Embryonic facial prominence (tissue), 1 donor: Measurements from ENCODE around the gene MAPK4.

Experiments used
- DNase-seq: peaks from one replicate; pipeline ENCODE4 v3.0.0-alpha.2; 2016; ENCODE audit errors: extremely low spot score

MAPK4 gene

GRCh38 chr18:50623694-50624352 is 63.9 kb downstream of the MAPK4 start:
- DNase-seq: no peak

DNA sequence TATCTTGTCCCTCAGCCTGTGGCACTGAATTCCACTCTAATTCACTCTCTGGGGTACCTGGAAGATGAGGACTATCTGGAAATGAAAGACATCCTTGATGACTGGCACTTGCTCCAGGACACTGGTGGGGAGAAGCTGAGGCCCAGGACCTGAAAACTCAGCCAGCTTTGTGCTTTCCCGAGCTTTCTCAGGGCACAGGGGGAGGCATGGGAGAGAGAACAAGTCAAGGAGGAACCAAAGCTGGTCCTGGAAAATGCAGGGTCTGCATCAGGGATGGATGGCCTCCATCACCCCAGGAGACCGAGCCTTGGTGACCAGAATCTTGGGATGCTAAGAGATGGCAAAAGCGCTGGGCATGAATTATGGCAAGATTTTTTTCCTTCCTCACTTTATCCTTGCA is 65.1 kb downstream of the MAPK4 start:
- no peak for DNase-seq

DNA sequence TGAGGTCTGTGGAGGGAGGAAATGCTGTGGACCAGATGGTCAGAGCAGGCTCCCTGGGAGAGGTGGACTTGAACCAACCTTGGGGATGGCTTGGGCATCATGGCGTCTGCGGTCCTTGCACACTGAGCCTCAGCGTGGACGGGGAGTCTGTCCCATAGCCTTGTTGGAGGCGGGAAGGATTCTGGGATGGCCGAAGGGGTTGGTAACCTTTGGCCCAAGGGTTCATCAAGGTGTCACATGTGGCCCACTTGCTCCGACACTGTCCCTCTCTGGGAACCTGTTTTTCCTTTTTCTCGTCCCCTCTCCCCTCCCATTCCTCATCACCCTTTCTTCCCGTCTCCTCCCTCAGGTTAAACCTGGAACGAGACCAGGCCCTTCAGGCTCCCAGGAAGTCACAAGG is 66.4 kb downstream of the MAPK4 start:
- DNase-seq: no peak

DNA sequence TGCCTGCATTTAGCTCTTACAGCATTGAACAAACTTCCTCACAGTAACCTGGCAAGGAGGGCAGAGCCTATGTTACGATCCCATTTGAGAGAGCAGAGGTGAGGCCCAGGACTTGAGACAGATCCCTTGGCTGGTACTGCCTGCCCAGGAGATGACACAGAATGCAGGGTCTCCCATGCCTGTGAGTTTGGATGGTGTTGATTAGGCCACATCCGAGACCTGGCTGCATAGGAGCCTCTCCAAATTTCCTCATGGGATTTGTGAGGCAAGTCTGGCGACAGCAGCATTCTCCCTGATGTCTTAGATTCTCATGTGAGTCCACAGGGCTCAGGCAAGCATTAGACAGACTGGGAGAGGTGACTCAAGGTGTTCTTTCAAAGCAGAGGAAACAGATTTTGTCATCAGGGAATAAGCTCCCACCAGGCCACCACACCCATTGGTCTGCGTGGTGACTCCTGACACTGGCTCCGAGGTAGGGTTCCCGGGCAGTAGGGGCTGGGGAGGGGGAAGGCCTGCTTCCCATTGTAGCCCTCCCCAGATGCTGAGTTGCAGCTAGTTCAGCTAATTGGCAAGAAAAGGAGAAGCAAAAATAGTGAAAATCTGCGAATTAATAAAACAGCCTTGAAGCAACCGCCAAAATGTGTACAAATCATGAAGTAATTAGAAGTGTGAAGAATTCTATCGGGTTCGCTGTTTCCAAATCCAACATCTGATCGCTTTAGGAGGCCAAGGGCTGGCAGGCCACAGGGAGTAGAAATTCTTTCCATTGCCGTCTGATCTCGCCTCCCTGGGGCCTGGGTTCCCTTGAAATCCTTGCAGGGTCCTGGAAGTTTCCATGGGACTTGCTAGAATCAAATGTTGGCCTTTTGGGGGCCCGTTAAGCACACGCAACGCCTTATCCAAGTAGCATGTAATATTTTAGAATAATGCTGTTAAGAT is 68.0 kb downstream of the MAPK4 start:
- no peak for DNase-seq

DNA sequence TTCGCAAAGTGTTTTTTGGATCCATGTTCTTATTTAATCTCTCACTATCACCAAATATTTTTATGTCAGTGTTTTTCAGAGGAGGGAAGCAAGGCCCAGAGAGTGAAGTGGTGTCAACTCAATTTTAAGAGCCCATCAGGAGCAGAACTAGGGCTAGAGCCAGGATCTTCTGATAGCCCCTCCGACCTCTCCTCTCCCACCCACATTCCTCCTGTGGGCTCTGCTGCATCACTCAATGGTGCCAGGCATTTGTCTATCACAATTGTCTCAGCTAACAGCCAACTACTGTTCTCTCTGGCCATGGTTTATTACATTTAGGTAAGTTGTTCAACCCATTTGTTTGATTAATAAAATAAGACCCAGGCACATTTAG is 68.6 kb downstream of the MAPK4 start:
- DNase-seq: no peak

DNA sequence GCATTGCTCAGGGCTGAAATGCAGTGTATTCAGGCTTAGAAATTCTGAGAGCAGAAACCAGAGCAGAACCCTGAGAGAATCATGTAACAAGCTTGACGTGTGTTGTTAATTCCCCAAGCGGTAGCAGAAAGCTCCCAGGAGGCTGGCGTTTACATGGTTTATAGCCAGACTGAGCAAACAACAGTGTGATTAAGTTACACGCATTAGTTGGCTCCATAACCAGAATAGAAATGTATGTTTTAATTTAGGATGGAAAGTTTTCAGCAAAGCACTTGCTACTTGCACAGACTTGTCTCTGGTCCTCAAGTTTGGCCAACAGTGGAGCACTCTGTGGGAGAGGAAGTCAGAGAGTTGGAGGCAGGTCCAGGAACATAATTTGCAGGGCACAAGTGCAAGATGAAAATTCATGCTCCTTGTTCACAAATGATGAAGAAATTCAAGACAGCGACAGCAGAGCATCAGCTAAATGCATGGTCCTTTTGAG is 69.3 kb downstream of the MAPK4 start:
- DNase-seq: peak; percentile 12

DNA sequence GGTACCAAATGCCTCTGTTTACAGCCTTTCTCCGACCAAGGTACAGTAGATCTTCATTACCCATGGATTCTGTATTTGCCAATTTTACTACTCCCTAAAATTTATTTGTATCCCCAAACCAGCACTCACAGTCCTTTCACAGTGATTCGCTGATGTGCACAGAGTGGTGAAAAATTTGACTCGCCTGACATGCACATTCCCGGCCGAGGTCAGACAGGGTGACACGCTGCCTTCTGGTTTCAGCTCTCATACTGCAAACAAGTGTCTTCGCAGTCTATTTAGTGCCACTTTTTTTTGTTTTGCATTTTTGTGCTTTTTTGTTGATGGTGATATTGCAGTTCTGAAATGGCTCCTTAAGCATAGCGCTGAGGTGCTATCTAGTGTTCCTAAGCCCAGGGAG is 71.0 kb downstream of the MAPK4 start:
- no peak for DNase-seq

DNA sequence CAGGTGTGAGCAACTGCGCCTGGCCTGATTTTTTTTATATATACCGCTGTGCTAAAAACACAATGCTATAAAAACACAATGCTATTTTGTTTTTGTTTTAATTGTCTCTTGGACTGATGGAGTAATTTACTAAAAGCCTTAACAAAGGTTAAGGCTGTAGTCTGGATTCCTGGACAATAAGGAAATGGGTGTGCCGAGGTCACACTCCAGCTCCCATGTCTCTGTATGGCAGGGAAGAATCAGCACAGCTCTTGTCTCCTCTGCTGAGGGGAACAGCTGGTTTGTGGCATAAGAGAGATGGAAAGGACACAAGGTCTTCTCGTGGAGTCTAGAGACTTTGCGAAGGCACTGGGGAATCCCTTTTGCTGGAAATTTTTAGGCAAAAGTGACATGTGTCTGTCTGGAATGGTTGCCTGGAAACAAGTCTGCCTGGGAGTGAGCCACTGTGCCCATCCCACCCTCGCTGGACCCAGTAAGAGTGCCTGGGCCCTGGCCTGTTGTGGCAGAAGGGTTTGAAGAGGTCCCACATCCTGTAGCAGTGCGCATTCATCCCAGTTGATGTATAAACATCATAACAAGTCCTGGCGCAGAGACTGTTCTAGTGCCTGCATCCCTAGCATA is 73.1 kb downstream of the MAPK4 start:
- no peak for DNase-seq

GRCh38 chr18:50633992-50634391 is 74.1 kb downstream of the MAPK4 start:
- DNase-seq: no peak

DNA sequence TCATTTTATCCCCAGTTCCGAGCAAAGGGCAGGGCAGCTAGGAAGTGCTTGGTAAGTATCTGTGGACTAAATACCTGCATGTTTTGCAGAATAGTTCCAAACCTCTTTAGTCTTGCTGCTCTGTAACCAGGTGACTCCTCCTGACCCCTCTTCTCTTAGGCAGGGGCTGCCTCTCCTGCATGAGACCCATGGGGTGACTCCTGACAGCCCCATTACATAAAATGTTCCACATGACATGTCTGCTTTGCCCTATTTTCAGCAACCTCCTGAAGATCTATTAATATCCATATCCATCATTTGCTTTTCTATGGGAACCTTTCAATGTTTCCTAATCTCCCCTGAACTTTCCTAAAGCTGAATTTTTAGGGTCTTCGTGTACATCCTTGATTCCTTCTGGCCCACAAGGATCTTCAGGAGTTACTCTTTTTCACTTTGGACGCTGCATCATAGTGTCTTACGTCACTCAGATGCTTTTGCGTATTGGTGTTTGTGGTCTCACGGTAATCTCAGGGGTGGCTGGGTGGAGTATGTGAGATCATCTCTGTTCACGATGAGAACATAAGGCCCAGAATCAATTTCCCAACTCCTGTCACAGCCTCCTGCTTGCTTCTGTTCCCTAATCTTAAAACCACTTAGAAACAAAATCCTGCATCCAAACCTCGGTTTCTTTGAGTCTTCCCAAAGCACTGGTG is 76.6 kb downstream of the MAPK4 start:
- DNase-seq: no peak

- DNase-seq: no peak
Observed at GRCh38 chr18:50638016-50638883, 78.4 kb downstream of the MAPK4 start.

DNA sequence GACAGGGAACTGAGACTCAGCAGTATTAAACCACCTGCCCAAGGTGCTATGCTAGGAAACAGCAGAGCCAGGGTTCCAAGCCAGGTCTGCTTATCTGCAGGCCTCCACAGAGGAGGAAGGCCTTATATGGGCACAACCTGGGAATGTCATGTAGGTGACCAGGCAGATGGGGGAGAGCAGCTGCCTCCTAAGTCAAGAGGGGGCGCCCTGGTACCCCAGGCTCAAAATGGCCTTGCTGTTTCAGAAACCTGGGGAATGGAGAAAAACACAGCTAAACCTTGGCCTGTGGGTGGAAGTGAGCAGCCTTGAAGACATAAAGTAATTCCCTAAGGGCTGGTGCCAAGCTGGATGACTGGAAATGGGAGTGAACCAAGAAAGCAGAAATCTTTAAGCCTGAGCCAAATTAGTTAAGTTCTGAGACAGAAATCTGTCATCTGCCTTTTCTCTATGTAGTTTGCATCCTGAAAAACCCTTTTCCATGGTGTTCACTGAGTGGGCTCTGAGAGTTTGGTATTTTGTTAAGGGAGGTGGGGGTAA is 79.1 kb downstream of the MAPK4 start:
- no peak for DNase-seq

DNA sequence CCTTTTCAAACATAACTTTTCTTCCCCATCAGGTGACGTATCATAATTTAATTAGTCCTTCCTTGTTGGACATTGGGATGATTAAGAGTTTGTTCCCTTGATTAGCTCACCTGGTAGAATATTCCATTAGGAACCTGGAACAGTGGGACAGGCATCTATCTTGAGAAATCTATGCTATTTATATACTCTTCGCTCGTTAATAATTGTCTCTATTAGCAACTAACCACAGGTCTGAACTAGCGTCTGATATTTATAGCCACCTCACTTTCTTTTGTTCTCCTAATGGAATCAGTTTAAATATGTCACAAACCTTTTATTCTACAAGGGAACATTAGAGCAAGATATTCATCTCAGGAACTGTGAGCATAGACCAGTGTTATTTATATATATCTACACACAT is 79.8 kb downstream of the MAPK4 start:
- DNase-seq: no peak

DNA sequence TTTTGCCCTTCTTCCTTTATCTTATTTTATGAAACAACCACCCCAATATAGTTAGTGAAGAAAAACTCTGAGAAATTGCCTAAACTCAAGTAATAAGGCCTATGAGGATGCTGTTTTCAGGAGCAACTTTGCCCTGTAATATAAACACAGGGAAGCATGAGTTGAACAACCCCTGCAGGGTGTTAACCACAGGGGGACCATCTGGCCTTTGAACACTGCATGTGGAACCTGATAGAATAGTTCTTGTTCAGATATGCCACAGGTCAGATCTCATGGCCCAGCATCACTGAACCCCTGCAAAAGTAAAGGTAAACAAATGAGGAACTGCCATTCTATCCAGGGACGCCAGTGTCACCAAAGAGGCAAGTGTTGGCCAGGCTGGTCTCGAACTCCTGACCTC is 82.6 kb downstream of the MAPK4 start:
- no peak for DNase-seq

DNA sequence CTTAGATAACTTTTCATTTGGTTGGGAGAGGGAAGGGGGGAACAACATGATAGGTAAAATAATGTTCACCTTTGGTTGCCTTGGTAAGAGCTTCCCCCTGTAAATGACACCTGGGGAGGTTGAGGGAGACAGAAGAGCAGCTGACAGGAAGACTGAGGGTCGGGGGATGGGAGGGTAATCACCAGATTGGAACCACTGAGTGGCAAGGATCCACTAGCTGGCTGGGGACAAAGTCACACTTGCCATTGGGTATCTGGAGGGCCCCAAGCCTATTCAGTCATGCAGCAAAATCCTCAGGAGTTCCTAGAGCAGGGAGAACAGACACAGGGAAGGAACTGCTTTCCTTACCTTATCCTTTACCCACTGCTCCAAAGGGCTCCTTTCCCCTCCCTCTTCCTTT is 84.3 kb downstream of the MAPK4 start:
- no peak for DNase-seq

GRCh38 chr18:50644807-50645206 is 84.9 kb downstream of the MAPK4 start:
- no peak for DNase-seq

GRCh38 chr18:50647237-50647636 is 87.3 kb downstream of the MAPK4 start:
- no peak for DNase-seq

GRCh38 chr18:50647792-50648191 is 87.9 kb downstream of the MAPK4 start:
- no peak for DNase-seq

DNA sequence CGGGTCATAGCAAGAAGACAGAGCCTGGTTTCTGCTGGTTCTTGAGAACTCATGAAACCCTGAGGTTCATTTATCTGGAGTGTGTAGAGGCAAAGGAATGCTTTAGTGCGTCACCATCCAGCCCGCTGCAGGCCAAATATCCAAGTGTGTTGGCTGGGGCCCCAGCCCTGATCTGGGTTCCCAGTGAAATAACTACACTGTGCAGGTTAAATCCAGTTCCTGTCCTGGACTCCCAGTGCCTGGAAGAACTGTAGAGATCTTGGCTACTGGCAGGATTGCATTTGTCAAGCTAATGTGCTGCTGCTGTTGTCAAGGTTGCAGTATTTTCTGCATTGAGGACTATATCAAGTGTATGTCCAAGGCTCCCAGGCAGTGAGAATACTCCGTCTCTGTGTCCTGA is 89.9 kb downstream of the MAPK4 start:
- no peak for DNase-seq

GRCh38 chr18:50651334-50651733 is 91.4 kb downstream of the MAPK4 start:
- DNase-seq: no peak
